ENCODE measurements around the gene BABAM2.

BABAM2 gene

GRCh38 chr2:27914041-27914804 lies 23.7 kb downstream of the BABAM2 start:
- no peak for DNase-seq

DNA sequence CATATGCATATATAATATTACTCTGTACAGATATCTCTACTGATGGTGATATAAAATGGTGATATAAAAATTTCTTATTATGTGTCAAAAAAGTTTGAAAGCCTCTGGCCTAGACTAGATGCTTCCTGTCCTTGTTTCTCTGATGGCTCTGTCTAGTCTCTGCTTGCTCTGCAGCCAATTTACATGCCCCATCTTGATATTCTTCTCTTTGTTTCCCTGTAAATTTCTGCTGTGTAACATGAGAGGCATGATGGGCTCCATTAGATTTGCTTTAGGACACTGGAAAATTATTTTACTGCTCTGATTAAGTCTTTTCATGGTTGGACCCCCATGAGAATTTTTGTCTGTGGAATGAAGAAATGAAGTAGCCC lies 24.3 kb downstream of the BABAM2 start:
- DNase-seq, result no peak

GRCh38 chr2:27915191-27915590 lies 24.7 kb downstream of the BABAM2 start:
- DNase-seq, result no peak

GRCh38 chr2:27915874-27916273 lies 25.3 kb downstream of the BABAM2 start:
- DNase-seq, result no peak

DNA sequence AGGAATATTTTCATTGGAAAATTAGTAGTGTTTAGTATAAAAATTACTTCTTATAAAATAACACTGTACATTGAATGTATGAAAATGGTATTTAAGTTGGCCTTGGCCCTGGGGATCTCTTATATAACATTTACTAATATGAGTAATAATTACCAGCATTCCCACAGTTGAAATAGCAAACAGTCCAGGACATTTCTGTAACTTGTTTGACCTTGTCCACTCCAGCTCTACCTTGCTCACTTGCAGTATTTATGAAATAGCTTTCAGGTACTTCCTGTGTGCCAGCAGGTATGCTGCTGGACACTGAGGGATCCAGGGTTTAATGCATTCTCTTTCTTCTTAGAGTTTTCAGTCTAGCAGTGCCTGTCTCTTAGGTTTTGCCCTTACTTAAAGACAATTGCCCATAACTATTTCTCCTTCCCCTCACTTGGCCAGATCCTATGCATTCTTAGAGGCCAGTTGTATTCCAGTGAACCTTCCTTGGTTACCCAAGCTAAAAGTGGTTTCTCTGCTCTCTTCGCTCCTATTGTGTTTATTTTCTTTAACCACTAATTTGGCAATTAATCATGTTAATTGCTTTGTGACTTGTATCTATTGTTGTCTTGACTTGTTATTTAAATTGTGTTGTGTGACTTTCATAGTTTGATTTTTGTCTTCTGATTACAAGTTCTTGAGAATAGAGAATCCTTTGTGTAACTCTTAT lies 25.9 kb downstream of the BABAM2 start:
- DNase-seq, result no peak

DNA sequence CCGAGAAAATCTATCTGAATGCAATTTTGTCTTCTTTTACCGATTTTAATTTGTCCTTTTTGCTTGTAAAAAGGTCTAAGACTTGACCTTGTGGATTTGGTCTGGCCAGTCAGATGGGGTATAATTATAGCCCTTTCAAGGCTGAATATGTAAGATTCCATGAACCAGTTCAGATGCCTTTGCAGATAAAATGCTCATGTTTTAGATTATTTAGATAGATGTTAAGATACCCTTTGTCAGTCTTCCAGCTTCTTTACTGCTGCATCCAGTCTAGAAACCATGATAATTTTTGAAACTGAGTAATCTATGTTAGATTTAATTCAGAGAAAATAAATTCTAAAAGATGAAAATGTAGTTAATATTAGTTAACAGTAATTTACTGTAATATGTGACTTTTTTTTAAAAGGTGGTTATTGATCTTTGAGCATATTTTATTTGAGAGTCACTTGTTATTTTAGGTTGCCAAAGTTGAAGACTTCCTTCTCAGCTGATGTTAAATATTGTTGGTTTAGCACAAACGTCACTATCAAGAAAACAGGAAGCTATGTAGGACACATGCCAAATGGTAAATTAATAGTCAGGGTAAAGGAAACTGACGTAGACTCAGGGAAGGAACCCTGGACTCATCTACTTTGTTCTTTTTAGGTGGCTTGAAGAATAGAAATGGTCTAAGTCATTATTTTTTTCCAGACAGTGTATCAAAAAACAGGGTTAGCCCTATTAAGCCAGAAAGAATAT lies 29.8 kb downstream of the BABAM2 start:
- peak; percentile 70 for DNase-seq

- DNase-seq, result no peak
Observed at GRCh38 chr2:27921424-27921823, 30.9 kb downstream of the BABAM2 start.

GRCh38 chr2:27921880-27922547 lies 31.5 kb downstream of the BABAM2 start:
- no peak for DNase-seq

DNA sequence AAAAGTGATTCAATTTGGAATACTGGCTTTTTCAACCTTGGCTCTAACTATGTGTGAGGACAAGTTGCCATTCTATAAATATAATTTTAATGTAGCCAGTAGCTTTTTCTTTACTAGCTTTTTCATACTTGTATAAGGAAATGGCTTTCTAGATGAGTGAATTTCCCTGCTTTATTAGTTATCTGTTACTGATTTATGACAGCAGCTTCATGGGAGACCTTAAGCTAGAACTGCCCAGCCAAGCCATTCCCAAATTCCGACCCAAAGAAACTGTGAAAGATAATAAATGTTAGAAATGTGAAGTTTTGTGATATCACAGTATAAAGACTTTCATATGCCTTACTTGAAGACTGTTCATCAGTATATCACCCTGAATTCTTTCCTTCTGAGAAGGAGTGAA lies 32.3 kb downstream of the BABAM2 start:
- no peak for DNase-seq

GRCh38 chr2:27925766-27926472 lies 35.4 kb downstream of the BABAM2 start:
- no peak for DNase-seq

DNA sequence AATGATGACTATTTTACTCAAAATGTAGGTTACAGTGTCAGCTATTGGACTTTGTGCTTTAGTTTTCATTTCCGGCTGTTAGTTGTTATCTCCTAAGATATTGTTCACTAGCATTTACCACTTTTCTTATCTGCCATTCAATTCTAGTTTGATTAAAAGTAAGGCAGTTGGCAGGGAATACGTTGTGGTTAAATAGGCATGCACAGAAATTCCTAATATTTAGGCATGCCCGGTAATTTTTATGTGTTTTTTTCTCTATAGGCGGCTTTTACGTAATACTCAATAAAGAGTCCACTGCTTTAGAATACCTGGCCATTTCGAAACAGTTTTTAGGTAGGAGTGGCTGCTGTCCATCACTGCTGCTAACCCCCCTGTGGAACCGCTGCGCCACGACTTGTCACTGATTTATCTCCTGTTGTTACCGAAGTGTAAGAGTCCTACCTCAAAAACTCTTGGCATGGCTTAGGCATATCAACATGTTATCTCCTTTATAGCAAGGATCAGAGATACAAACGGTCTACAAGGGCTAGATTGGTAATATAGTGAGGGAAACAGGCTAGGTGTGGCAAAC lies 39.5 kb downstream of the BABAM2 start:
- DNase-seq, result no peak

- no peak for DNase-seq
Observed at GRCh38 chr2:27931361-27931950, 40.9 kb downstream of the BABAM2 start.

DNA sequence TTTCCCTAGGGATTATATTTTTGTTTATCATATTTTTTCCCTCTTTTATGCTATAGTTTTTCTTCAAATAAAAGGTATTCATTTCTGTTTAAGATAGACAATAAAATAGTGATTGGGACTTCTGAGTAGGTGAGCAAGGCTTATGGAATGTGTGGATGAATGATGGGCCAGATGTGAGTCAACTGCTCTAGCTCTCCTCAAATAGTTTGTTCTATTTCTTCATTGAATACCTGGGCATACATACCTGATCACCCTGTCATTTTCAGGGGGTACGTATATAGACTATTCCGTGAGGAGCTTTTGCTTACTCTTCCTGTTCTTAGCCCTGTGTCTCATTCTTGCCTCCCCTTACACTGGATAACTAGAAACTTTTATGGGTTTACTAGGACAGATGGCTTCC lies 41.9 kb downstream of the BABAM2 start:
- DNase-seq, result no peak

- no peak for DNase-seq
Observed at GRCh38 chr2:27935026-27935425, 44.5 kb downstream of the BABAM2 start.

GRCh38 chr2:27940090-27940671 lies 49.7 kb downstream of the BABAM2 start:
- no peak for DNase-seq

- DNase-seq, result no peak
Observed at GRCh38 chr2:27940982-27941381, 50.5 kb downstream of the BABAM2 start.

- no peak for DNase-seq
Observed at GRCh38 chr2:27942612-27943547, 52.4 kb downstream of the BABAM2 start.

DNA sequence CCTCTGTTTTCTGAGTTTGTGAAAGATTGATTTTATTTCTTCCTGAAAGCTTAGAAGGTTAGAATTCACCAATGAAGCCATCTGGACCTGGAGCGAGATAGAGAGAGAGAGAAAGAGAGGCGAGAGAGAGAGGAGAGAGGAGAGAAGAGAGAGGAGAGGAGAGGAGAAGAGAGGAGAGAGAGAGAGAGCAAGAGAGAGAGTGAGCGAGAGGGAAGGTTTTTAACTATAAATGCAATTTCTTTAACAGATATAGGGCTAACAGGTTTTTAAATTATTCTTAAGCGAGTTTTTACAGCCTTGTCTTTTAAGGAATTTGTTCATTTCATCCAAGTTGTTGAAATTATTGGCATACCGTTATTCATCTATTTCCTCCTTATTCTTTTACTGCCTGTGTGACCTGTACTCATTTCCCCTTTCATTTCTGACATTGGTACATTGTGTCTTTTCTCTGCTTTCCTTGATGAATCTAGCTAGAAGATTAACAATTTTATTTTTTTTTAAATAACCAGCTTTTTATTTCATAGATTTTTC lies 56.1 kb downstream of the BABAM2 start:
- no peak for DNase-seq

GRCh38 chr2:27952070-27952469 lies 61.5 kb downstream of the BABAM2 start:
- no peak for DNase-seq

- DNase-seq, result no peak
Observed at GRCh38 chr2:27953077-27953476, 62.5 kb downstream of the BABAM2 start.
